Adrenal gland (tissue), 12 donors: ENCODE data around the gene RPL13. TPM values are rescaled to one million over a fixed set of nuclear protein-coding genes. Genes with fewer than 3 reads are reported as not detected.

Experiments
- DNase-seq, 7 donors: peaks; one replicate each; pipeline ENCODE4 v3.0.0-alpha.2; 2019 to 2020
- H3K27ac ChIP-seq, 5 donors: fragments of 200-600 bp; sonication (generic) in 4 of 5; 1 replicate in 3 of 5; 2 replicates in 2 of 5; pipeline versions ENCODE4 v1.5.1 to v1.8.0; 2016 to 2020; ENCODE audit warnings: mild to moderate bottlenecking in 1 of 5
- H3K27me3 ChIP-seq: fragments of 200-600 bp; 2 replicates; pipeline ENCODE4 v1.8.0; 2021
- H3K36me3 ChIP-seq, 2 donors: fragments of 200-600 bp; replicated peaks in 1 of 2; 1 replicate in 1 of 2; 2 replicates in 1 of 2; pipeline versions ENCODE4 v1.5.1 to v1.8.0; 2018 to 2022
- H3K4me1 ChIP-seq, 2 donors: fragments of 200-600 bp; replicated peaks in 1 of 2; 1 replicate in 1 of 2; 2 replicates in 1 of 2; pipeline versions ENCODE4 v1.5.1 to v1.8.0; 2018 to 2021
- H3K4me3 ChIP-seq, 4 donors: fragments of 200-600 bp; sonication (generic) in 3 of 4; one replicate each; pipeline ENCODE4 v1.5.1; 2016 to 2018
- H3K9me3 ChIP-seq, 3 donors: fragments of 200-600 bp; sonication (generic) in 1 of 3; replicated peaks in 1 of 3; 1 replicate in 2 of 3; 2 replicates in 1 of 3; pipeline versions ENCODE4 v1.5.1 to v1.8.0; 2016 to 2021
- POLR2A ChIP-seq, 2 donors: fragments of 450-650 bp; IDR thresholded peaks; one replicate each; pipeline ENCODE4 v1.6.1; 2017; ENCODE audit warnings: antibody characterized with exemption in 2 of 2, mild to moderate bottlenecking in 2 of 2, moderate library complexity in 1 of 2
- WGBS, 4 donors: extraction: QIAGEN DNeasy Blood & Tissue Kit in 2 of 4; methylation state at CpG; one replicate each; pipeline versions ENCODE4 v1.1.5 to v1.1.7; 2013 to 2017; 5-methylcytosine and 5-hydroxymethylcytosine counted together
- intact Hi-C, 2 donors: fragments of 100-400 bp; cut with DNase I; formaldehyde crosslinking; loops; one replicate each; pipeline versions ENCODE4 v1.14.1 to v1.15.0; 2022 to 2023
- polyA plus RNA-seq, 3 donors: library from polyadenylated mRNA; stranded (reverse); fragments of 200-250 nt in 2 of 3; fragments of 350-450 nt in 1 of 3; fragmentation: Illumina TruSeq in 1 of 3; extraction: RNeasy Lipid Tissue Mini Kit (QIAGEN cat#74804) in 1 of 3; gene quantifications; one replicate each; pipeline ENCODE4 v1.2.3, GENCODE V29; 2013 to 2014
- total RNA-seq, 9 donors: library from RNA; depleted of rRNA in 4 of 9; stranded (reverse); fragments of >200 nt in 4 of 9; fragments of 120-200 nt in 1 of 9; fragmentation: NEBNext Ultra II Directional in 1 of 9; extraction: Animal tissue kit (Norgen Biotek cat#: 25700) in 1 of 9; gene quantifications; one replicate each; pipeline versions ENCODE4 v1.1.0 to v1.2.4, GENCODE V29; 2013 to 2023
- TF ChIP-seq, protein P1 (sequence below), 6 experiments: fragments of 450-650 bp in 4 of 6; fragments of 200-600 bp in 2 of 6; sonication (generic) in 1 of 6; IDR thresholded peaks; 1 replicate in 5 of 6; 2 replicates in 1 of 6; pipeline versions ENCODE4 v1.5.1 to v1.8.0; 2016 to 2021; ENCODE audit warnings: antibody characterized with exemption in 6 of 6, mild to moderate bottlenecking in 2 of 6, moderate library complexity in 1 of 6
- donor health status: healthy with polysubstance abuse.
- donor health status: Bipolar disorder and iron deficiency.
- donor health status: DM: yes; HTN: yes; CAD: no.
- donor health status: DM: no; HTN: no; CAD: no.
- donor health status: DM: no; HTN: no; CAD: no.
- donor health status: DM: yes; HTN: yes; CAD: no.

The RPL13 gene
- total and polyA plus RNA-seq, 12 donors, result 893 to 12,881 (median 3,471) TPM

DNA sequence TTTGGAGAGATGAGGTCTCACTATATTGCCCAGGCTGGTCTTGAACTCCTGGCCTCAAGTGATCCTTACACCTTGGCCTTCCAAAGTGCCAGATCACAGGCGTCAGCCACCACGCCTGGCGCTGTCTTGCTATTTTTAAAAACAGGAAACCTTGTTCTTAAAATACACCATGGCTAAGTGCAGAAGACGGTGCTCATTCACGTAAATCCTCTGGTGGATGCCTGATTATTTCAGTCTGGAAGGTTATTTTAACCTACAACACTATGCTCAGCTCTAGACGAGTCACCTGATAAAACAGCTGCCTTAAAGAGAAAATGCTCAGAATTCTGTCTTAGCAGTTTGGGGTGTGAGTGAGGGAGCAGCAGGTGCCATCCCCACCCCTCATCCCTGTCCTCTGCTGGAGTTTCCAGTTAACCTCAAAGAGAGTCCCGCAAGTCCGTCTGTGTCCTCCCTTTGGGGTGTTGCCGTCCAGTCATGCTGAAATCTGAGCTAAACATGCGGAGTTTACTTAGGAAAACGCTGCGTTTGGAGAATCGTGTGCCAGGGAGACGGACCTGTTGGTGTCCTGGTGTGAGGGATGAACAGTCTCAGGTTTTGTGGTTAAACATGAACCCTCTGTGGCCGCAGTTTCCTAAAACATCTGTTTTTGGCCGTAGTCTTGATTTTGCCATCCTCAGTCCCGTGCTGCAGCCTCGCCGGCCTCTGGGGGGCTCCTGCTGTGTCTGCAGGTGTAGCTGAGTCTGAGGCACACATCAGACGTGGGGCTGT lies 35.2 kb upstream of the RPL13 start:
- Histone ChIP-seq H3K4me1 (no peaks in the 10 kb centered on the region), H3K36me3 (peaks cover 0 to 87% of the 10 kb centered on the region in 2 donors), H3K27ac (no peak overlapping the region), H3K27me3 (no peaks in the 10 kb centered on the region), H3K4me3 (no peak overlapping the region), H3K9me3 (no peaks in the 10 kb centered on the region)
- no peak for DNase-seq
- WGBS, 4 donors, result 75 to 84% (median 81%) methylated on average over 20 of the region's 20 CpGs
- intact Hi-C loops, result no loop called here
- TF ChIP-seq, protein P1, sequence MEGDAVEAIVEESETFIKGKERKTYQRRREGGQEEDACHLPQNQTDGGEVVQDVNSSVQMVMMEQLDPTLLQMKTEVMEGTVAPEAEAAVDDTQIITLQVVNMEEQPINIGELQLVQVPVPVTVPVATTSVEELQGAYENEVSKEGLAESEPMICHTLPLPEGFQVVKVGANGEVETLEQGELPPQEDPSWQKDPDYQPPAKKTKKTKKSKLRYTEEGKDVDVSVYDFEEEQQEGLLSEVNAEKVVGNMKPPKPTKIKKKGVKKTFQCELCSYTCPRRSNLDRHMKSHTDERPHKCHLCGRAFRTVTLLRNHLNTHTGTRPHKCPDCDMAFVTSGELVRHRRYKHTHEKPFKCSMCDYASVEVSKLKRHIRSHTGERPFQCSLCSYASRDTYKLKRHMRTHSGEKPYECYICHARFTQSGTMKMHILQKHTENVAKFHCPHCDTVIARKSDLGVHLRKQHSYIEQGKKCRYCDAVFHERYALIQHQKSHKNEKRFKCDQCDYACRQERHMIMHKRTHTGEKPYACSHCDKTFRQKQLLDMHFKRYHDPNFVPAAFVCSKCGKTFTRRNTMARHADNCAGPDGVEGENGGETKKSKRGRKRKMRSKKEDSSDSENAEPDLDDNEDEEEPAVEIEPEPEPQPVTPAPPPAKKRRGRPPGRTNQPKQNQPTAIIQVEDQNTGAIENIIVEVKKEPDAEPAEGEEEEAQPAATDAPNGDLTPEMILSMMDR (IDR thresholded peaks at IDR 0.05), result no peak
- no peak for TF ChIP-seq POLR2A (IDR thresholded peaks at IDR 0.05)

DNA sequence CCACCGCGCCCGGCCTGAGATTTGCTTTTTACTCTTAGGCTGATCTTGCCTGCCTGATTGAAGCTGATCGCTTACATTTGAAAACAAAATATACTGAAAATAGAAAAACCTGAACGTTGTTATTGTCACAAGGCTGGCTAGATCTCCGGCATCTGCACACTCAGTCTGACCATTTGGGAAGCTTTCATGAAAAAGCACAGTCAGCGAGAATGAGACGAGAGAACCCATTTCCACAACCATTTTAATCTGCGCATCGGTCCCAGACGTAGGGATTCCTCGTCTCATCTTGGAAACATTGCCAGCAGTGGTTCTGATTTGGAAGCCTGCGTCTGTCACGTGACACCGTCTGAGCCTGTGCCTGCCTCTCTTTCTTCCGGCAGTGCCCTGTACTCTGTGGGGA lies 31.4 kb upstream of the RPL13 start:
- no peak for TF ChIP-seq POLR2A (IDR thresholded peaks at IDR 0.05)
- TF ChIP-seq, protein P1 (IDR thresholded peaks at IDR 0.05), result no peak
- Histone ChIP-seq H3K27ac (no peak overlapping the region), H3K9me3 (no peaks in the 10 kb centered on the region), H3K27me3 (no peaks in the 10 kb centered on the region), H3K4me1 (no peaks in the 10 kb centered on the region), H3K36me3 (peaks cover 0 to 93% of the 10 kb centered on the region in 2 donors), H3K4me3 (no peak overlapping the region)
- no peak for DNase-seq
- intact Hi-C loops, result no loop called here
- WGBS, 4 donors, result 88 to 95% (median 90%) methylated on average over 16 of the region's 16 CpGs

DNA sequence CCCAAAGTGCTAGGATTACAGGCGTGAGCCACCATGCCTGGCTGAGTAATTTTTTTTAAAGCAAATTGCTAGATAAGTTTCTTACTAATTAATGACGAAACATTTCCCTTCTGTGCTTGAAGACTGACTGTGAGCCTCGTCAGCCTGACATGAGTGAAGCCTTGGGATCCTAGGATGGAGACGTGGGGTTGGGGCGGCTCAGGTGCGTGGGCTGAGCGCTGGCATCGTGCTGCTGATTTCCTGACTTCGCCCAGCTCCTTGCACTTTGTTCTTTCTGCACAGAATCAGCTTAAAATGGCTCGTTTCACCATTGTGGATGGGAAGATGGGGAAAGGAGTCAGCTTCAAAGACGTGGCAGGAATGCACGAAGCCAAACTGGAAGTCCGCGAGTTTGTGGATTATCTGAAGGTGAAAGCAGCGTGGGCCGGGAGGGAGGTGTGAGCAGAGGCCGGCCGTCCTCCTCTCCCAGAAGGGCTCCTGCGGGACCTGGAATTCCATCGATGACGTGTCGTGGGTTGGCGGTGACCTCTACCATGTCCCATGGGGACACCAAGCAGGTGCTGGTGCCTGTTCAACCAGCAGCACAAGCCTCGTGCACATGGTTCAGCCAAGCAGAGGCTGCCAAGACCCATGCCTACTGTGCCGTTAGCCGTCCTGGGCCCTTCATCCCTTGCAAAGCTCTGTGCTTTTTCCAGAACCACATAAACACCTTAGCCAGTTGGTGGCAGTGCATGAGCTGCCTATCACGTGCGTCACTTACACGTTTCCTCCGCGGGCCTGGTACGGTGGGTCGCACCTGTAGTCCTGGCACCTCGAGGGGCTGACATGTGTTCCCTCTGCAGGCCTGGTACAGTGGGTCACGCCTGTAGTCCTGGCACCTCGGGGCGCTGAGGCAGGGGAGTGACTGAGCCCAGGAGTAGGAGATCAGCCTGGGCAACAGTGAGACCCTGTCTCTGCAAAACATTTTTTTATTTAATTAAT lies 29.8 kb upstream of the RPL13 start:
- Histone ChIP-seq H3K27ac (no peak overlapping the region), H3K4me3 (no peak overlapping the region), H3K36me3 (peaks cover 0 to 93% of the 10 kb centered on the region in 2 donors), H3K4me1 (no peaks in the 10 kb centered on the region), H3K9me3 (no peaks in the 10 kb centered on the region), H3K27me3 (no peaks in the 10 kb centered on the region)
- TF ChIP-seq POLR2A (IDR thresholded peaks at IDR 0.05), result no peak
- TF ChIP-seq, protein P1 (IDR thresholded peaks at IDR 0.05), result no peak
- intact Hi-C loops, result no loop called here
- 90 to 94% (median 93%) methylated on average over 28 to 37 of the region's 37 CpGs for WGBS, 4 donors
- no peak for DNase-seq
